GM12875 (cell line): Measurements from ENCODE around the gene C11orf65.

Experiments
- H3K4me3 ChIP-seq: one replicate; pipeline ENCODE4 v1.5.1; 2011; ENCODE audit warnings: low read depth, low read length, control low read depth
- CTCF ChIP-seq: IDR thresholded peaks from 2 replicates; pipeline ENCODE4 v1.5.1; 2011; ENCODE audit warnings: low read depth, mild to moderate bottlenecking, control low read depth, inconsistent platforms, low read length, moderate library complexity, borderline replicate concordance; ENCODE audit not compliant: insufficient read depth

Gene C11orf65

GRCh38 chr11:108495326-108495725 is 28.0 kb upstream of the C11orf65 start:
- no peak for TF ChIP-seq CTCF
- H3K4me3 ChIP-seq, result no peak overlapping the region

- TF ChIP-seq CTCF, result no peak
- no peak overlapping the region for H3K4me3 ChIP-seq
Measured at GRCh38 chr11:108494182-108494581, 26.9 kb upstream of the C11orf65 start.

GRCh38 chr11:108491936-108492335 is 24.6 kb upstream of the C11orf65 start:
- H3K4me3 ChIP-seq, result no peak overlapping the region
- no peak for TF ChIP-seq CTCF

- H3K4me3 ChIP-seq, result no peak overlapping the region
- TF ChIP-seq CTCF, result no peak
Measured at GRCh38 chr11:108486828-108487227, 19.5 kb upstream of the C11orf65 start.

- H3K4me3 ChIP-seq, result no peak overlapping the region
- TF ChIP-seq CTCF, result no peak
Measured at GRCh38 chr11:108486331-108486730, 19.0 kb upstream of the C11orf65 start.

- no peak for TF ChIP-seq CTCF
- H3K4me3 ChIP-seq, result no peak overlapping the region
Measured at GRCh38 chr11:108483163-108483562, 15.8 kb upstream of the C11orf65 start.

- no peak for TF ChIP-seq CTCF
- no peak overlapping the region for H3K4me3 ChIP-seq
Measured at GRCh38 chr11:108474664-108475463, 7.5 kb upstream of the C11orf65 start.
